H9 (cell line): ENCODE results near the gene PDZD2. TPM values are rescaled to one million over a fixed set of nuclear protein-coding genes. Genes with fewer than 3 reads are reported as not detected.
A peak's percentile ranks its signal among the peaks of the same experiment; 100 is the strongest.

Experiments used
- DNase-seq: peaks from one replicate; pipeline ENCODE4 v3.0.0-alpha.2; 2017
- H2AFZ ChIP-seq: one replicate; pipeline ENCODE4 v1.6.1; 2013; ENCODE audit warnings: mild to moderate bottlenecking, low read length, control low read depth, moderate library complexity
- H2AK5ac ChIP-seq: 2 replicates; pipeline ENCODE4 v1.6.1; 2013; ENCODE audit warnings: low read length, control low read depth, mixed read lengths; ENCODE audit not compliant: insufficient read length
- H2BK120ac ChIP-seq: one replicate; pipeline ENCODE4 v1.6.1; 2013; ENCODE audit warnings: low read depth, mild to moderate bottlenecking, low read length, control low read depth, inconsistent platforms; ENCODE audit not compliant: poor library complexity, severe bottlenecking
- H2BK12ac ChIP-seq: 2 replicates; pipeline ENCODE4 v1.6.1; 2013; ENCODE audit warnings: low read length, control low read depth, mixed read lengths, low read depth; ENCODE audit not compliant: insufficient read length
- H2BK15ac ChIP-seq: 2 replicates; pipeline ENCODE4 v1.6.1; 2013; ENCODE audit warnings: low read depth, low read length, control low read depth
- H2BK20ac ChIP-seq: one replicate; pipeline ENCODE4 v1.6.1; 2013; ENCODE audit warnings: low read depth, mild to moderate bottlenecking, low read length, control low read depth, inconsistent platforms; ENCODE audit not compliant: poor library complexity, severe bottlenecking
- H2BK5ac ChIP-seq: 2 replicates; pipeline ENCODE4 v1.6.1; 2013; ENCODE audit warnings: low read length, control low read depth, mixed read lengths; ENCODE audit not compliant: insufficient read length
- H3K14ac ChIP-seq: 2 replicates; pipeline ENCODE4 v1.6.1; 2013; ENCODE audit warnings: low read length, control low read depth; ENCODE audit not compliant: insufficient read depth
- H3K18ac ChIP-seq: 2 replicates; pipeline ENCODE4 v1.6.1; 2013; ENCODE audit warnings: low read depth, mild to moderate bottlenecking, mixed read lengths, low read length, control low read depth; ENCODE audit not compliant: insufficient read length
- H3K23ac ChIP-seq: 2 replicates; pipeline ENCODE4 v1.6.1; 2013; ENCODE audit warnings: low read length, control low read depth, mixed read lengths, low read depth; ENCODE audit not compliant: insufficient read length
- H3K23me2 ChIP-seq: 2 replicates; pipeline ENCODE4 v1.6.1; 2013; ENCODE audit warnings: low read depth, mild to moderate bottlenecking, mixed read lengths, low read length, control low read depth; ENCODE audit not compliant: insufficient read length, poor library complexity, severe bottlenecking
- H3K27ac ChIP-seq: 2 replicates; pipeline ENCODE4 v1.5.1; 2013; ENCODE audit warnings: low read length, control low read depth, mixed read lengths, low read depth; ENCODE audit not compliant: insufficient read length
- H3K27me3 ChIP-seq: 2 replicates; pipeline ENCODE4 v1.6.1; 2013; ENCODE audit warnings: low read length, control low read depth, inconsistent platforms; ENCODE audit not compliant: insufficient read depth
- H3K4ac ChIP-seq: 2 replicates; pipeline ENCODE4 v1.6.1; 2013; ENCODE audit warnings: low read depth, mild to moderate bottlenecking, control low read depth, inconsistent platforms, low read length, moderate library complexity
- H3K4me1 ChIP-seq: 2 replicates; pipeline ENCODE4 v1.6.1; 2013; ENCODE audit warnings: low read length, control low read depth, inconsistent platforms; ENCODE audit not compliant: insufficient read depth
- H3K4me2 ChIP-seq: 2 replicates; pipeline ENCODE4 v1.6.1; 2013; ENCODE audit warnings: low read length, control low read depth, mixed read lengths; ENCODE audit not compliant: insufficient read length, insufficient read depth
- H3K56ac ChIP-seq: 2 replicates; pipeline ENCODE4 v1.6.1; 2013; ENCODE audit warnings: low read depth, mild to moderate bottlenecking, mixed read lengths, low read length, control low read depth; ENCODE audit not compliant: insufficient read length
- H3K79me1 ChIP-seq: 2 replicates; pipeline ENCODE4 v1.6.1; 2013; ENCODE audit warnings: low read depth, mild to moderate bottlenecking, moderate library complexity, low read length, control low read depth, inconsistent platforms; ENCODE audit not compliant: insufficient read depth, poor library complexity, severe bottlenecking
- H3K79me2 ChIP-seq: 2 replicates; pipeline ENCODE4 v1.6.1; 2013; ENCODE audit warnings: low read length, control low read depth, inconsistent platforms; ENCODE audit not compliant: insufficient read depth
- H3K9ac ChIP-seq: 2 replicates; pipeline ENCODE4 v1.6.1; 2013; ENCODE audit warnings: low read length, control low read depth, mixed read lengths; ENCODE audit not compliant: insufficient read length; ENCODE audit errors: extremely low read depth
- H3K9me3 ChIP-seq: one replicate; pipeline ENCODE4 v1.6.1; 2013; ENCODE audit warnings: low read depth, low read length, inconsistent platforms; ENCODE audit not compliant: control insufficient read depth
- H3T11ph ChIP-seq: one replicate; pipeline ENCODE4 v1.6.1; 2013; ENCODE audit warnings: mild to moderate bottlenecking, low read length, control low read depth, inconsistent platforms
- H4K20me1 ChIP-seq: one replicate; pipeline ENCODE4 v1.6.1; 2013; ENCODE audit not compliant: control insufficient read depth, insufficient read length, insufficient read depth
- H4K5ac ChIP-seq: 2 replicates; pipeline ENCODE4 v1.6.1; 2013; ENCODE audit warnings: low read depth, mild to moderate bottlenecking, mixed read lengths, low read length, control low read depth; ENCODE audit not compliant: insufficient read length
- H4K8ac ChIP-seq: replicated peaks from 2 replicates; pipeline ENCODE4 v1.6.1; 2013; ENCODE audit warnings: low read length, control low read depth, mixed read lengths, low read depth; ENCODE audit not compliant: insufficient read length
- H4K91ac ChIP-seq: 2 replicates; pipeline ENCODE4 v1.6.1; 2013; ENCODE audit warnings: low read depth, mild to moderate bottlenecking, moderate library complexity, mixed read lengths, low read length, control low read depth; ENCODE audit not compliant: insufficient read length
- H3K27ac Mint-ChIP-seq, 3 experiments: 2 replicates in 2 of 3; 3 replicates in 1 of 3; pipeline ENCODE4 v1.8.0; 2020 to 2021; ENCODE audit warnings: mixed read lengths in 3 of 3, mild to moderate bottlenecking in 1 of 3, moderate library complexity in 1 of 3
- H3K27me3 Mint-ChIP-seq: 2 replicates; pipeline ENCODE4 v1.8.0; 2021; ENCODE audit warnings: low read depth, mild to moderate bottlenecking, moderate library complexity, mixed read lengths
- H3K36me3 Mint-ChIP-seq, 3 experiments: 2 replicates in 2 of 3; 3 replicates in 1 of 3; pipeline ENCODE4 v1.8.0; 2020 to 2021; ENCODE audit warnings: low read depth in 3 of 3, mixed read lengths in 3 of 3; ENCODE audit not compliant: insufficient read depth in 1 of 3
- H3K4me1 Mint-ChIP-seq, 2 experiments: 2 replicates each; pipeline ENCODE4 v1.8.0; 2020; ENCODE audit warnings: mixed read lengths in 2 of 2
- H3K4me3 Mint-ChIP-seq, 2 experiments: 2 replicates in 1 of 2; 3 replicates in 1 of 2; pipeline ENCODE4 v1.8.0; 2020 to 2021; ENCODE audit warnings: mild to moderate bottlenecking in 2 of 2, mixed read lengths in 2 of 2, moderate library complexity in 1 of 2
- H3K9me3 Mint-ChIP-seq, 2 experiments: 2 replicates in 1 of 2; 3 replicates in 1 of 2; pipeline ENCODE4 v1.8.0; 2020; ENCODE audit warnings: mild to moderate bottlenecking in 2 of 2, mixed read lengths in 2 of 2, moderate library complexity in 1 of 2
- CTCF ChIP-seq: fragments of 200-600 bp; sonication (generic); conservative IDR thresholded peaks from 3 replicates; pipeline ENCODE4 v1.8.0; 2021; ENCODE audit warnings: antibody characterized with exemption, mild to moderate bottlenecking
- WGBS: extraction: QIAGEN DNeasy Blood & Tissue Kit; methylation state at CpG from one replicate; pipeline ENCODE4 v1.1.7; 2013; ENCODE audit warnings: missing lambda C conversion rate, low lambda C conversion rate, mixed read lengths; ENCODE audit not compliant: insufficient read length; ENCODE audit errors: extremely low coverage; 5-methylcytosine and 5-hydroxymethylcytosine counted together
- total RNA-seq: library from RNA; stranded (reverse); gene quantifications from 2 replicates; pipeline ENCODE4 v1.2.1, GENCODE V29; 2021

The PDZD2 gene
- total RNA-seq, 1 experiment from 2014 or later, result 9.9 TPM

GRCh38 chr5:31987985-31988710 lies 349.2 kb downstream of the PDZD2 start:
- Histone ChIP-seq H3K14ac (no peak overlapping the region), H3K27me3 (no peaks in the 10 kb centered on the region), H2BK12ac (no peak overlapping the region), H4K91ac (no peak overlapping the region), H2BK20ac (no peak overlapping the region), H3K27ac (no peak overlapping the region), H3K23me2 (no peaks in the 10 kb centered on the region), H3K4ac (no peak overlapping the region), H3K4me2 (no peak overlapping the region), H3K9me3 (no peaks in the 10 kb centered on the region), H4K20me1 (no peaks in the 10 kb centered on the region), H4K8ac (no peak overlapping the region), H4K5ac (no peak overlapping the region), H3K23ac (no peak overlapping the region), H3K4me1 (peaks cover 7% of the 10 kb centered on the region; the same call in 1 of the 2 replicates), H2BK5ac (no peak overlapping the region), H2AFZ (no peak overlapping the region), H2BK15ac (no peak overlapping the region), H3K79me1 (no peaks in the 10 kb centered on the region), H2AK5ac (no peak overlapping the region), H3K9ac (no peak overlapping the region), H3K79me2 (no peaks in the 10 kb centered on the region), H3K56ac (no peak overlapping the region), H2BK120ac (no peak overlapping the region), H3T11ph (no peak overlapping the region), H3K18ac (no peak overlapping the region)
- Mint-ChIP-seq H3K36me3 (peaks cover 8 to 15% (median 13%) of the 10 kb centered on the region in 3 experiments), H3K4me1 (peaks cover 33 to 43% of the 10 kb centered on the region in 2 experiments), H3K27me3 (no peaks in the 10 kb centered on the region), H3K9me3 (peaks cover 9 to 10% of the 10 kb centered on the region in 2 experiments), H3K4me3 (no peak overlapping the region), H3K27ac (peak overlapping the region in 2 of 3 experiments; percentile 7 to 17; a peak in 2 of 7 replicates)
- no peak for TF ChIP-seq CTCF
- no CpG with 5 or more reads among the region's 7 CpGs for WGBS
- DNase-seq, result no peak
